Measurements from ENCODE around the gene VSX2.

DNA sequence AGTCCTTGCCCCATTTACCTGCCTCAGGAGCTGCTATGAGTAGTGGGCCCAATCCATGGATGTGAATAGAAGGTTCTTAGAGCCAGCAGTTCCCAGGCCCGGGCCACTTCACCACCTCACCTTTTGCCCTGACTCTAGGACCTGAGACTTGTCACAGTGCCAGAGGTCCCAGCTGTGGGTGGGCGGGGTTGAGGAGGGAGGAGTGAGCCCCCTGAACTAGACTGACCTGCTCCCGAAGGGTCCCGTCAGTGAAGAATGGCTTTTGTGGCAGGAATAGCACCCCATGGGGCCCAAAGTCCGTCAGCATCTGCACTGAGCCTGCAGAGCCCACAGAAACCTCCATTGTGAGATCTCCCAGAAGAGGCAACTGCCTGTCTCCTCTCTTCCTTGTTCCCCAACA lies 50.6 kb downstream of the VSX2 start:
- TF ChIP-seq, protein P1, sequence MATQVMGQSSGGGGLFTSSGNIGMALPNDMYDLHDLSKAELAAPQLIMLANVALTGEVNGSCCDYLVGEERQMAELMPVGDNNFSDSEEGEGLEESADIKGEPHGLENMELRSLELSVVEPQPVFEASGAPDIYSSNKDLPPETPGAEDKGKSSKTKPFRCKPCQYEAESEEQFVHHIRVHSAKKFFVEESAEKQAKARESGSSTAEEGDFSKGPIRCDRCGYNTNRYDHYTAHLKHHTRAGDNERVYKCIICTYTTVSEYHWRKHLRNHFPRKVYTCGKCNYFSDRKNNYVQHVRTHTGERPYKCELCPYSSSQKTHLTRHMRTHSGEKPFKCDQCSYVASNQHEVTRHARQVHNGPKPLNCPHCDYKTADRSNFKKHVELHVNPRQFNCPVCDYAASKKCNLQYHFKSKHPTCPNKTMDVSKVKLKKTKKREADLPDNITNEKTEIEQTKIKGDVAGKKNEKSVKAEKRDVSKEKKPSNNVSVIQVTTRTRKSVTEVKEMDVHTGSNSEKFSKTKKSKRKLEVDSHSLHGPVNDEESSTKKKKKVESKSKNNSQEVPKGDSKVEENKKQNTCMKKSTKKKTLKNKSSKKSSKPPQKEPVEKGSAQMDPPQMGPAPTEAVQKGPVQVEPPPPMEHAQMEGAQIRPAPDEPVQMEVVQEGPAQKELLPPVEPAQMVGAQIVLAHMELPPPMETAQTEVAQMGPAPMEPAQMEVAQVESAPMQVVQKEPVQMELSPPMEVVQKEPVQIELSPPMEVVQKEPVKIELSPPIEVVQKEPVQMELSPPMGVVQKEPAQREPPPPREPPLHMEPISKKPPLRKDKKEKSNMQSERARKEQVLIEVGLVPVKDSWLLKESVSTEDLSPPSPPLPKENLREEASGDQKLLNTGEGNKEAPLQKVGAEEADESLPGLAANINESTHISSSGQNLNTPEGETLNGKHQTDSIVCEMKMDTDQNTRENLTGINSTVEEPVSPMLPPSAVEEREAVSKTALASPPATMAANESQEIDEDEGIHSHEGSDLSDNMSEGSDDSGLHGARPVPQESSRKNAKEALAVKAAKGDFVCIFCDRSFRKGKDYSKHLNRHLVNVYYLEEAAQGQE (IDR thresholded peaks at IDR 0.05; ENCODE audit: unreplicated experiment), result no peak
- TF ChIP-seq, protein P2, sequence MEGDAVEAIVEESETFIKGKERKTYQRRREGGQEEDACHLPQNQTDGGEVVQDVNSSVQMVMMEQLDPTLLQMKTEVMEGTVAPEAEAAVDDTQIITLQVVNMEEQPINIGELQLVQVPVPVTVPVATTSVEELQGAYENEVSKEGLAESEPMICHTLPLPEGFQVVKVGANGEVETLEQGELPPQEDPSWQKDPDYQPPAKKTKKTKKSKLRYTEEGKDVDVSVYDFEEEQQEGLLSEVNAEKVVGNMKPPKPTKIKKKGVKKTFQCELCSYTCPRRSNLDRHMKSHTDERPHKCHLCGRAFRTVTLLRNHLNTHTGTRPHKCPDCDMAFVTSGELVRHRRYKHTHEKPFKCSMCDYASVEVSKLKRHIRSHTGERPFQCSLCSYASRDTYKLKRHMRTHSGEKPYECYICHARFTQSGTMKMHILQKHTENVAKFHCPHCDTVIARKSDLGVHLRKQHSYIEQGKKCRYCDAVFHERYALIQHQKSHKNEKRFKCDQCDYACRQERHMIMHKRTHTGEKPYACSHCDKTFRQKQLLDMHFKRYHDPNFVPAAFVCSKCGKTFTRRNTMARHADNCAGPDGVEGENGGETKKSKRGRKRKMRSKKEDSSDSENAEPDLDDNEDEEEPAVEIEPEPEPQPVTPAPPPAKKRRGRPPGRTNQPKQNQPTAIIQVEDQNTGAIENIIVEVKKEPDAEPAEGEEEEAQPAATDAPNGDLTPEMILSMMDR (conservative IDR thresholded peaks at IDR 0.05; ENCODE audit: low read depth in 2 of 2), result no peak
- TF ChIP-seq POLR2AphosphoS5 (IDR thresholded peaks at IDR 0.05; ENCODE audit: low read depth), result no peak
- no peak for TF ChIP-seq EZH2 (IDR thresholded peaks at IDR 0.05; ENCODE audit: low read depth, unreplicated experiment)
